Activated naive CD4-positive, alpha-beta T cell (primary cell): Measurements from ENCODE around the gene TNFRSF8.
"Not testable (repeated sequence)": the region's sequence is repeated elsewhere in the genome, so short reads cannot be mapped to it uniquely, and the experiment has no call there.

Source experiments
- DNase-seq, 4 experiments: peaks; one replicate each; lab custom pipeline; 2025; lab: John Stamatoyannopoulos, UW

Gene TNFRSF8

GRCh38 chr1:12038356-12039163 lies 24.5 kb upstream of the TNFRSF8 start:
- no peak for DNase-seq

GRCh38 chr1:12039164-12039525 lies 24.0 kb upstream of the TNFRSF8 start:
- DNase-seq, result no peak

- not testable (repeated sequence) for DNase-seq
Measured at GRCh38 chr1:12039824-12040456, 23.2 kb upstream of the TNFRSF8 start.

GRCh38 chr1:12040457-12041051 lies 22.5 kb upstream of the TNFRSF8 start:
- DNase-seq, result no peak

- not testable (repeated sequence) for DNase-seq
Measured at GRCh38 chr1:12044187-12044877, 18.8 kb upstream of the TNFRSF8 start.

- DNase-seq, result no peak
Measured at GRCh38 chr1:12046749-12047119, 16.4 kb upstream of the TNFRSF8 start.

GRCh38 chr1:12047120-12047876 lies 15.8 kb upstream of the TNFRSF8 start:
- no peak for DNase-seq

GRCh38 chr1:12048372-12048771 lies 14.7 kb upstream of the TNFRSF8 start:
- no peak for DNase-seq

- DNase-seq, result no peak
Measured at GRCh38 chr1:12049616-12050015, 13.5 kb upstream of the TNFRSF8 start.

GRCh38 chr1:12051361-12051760 lies 11.7 kb upstream of the TNFRSF8 start:
- DNase-seq, result no peak

- no peak for DNase-seq
Measured at GRCh38 chr1:12052008-12052573, 11.0 kb upstream of the TNFRSF8 start.

- no peak for DNase-seq
Measured at GRCh38 chr1:12052997-12053686, 10.0 kb upstream of the TNFRSF8 start.

- no peak for DNase-seq
Measured at GRCh38 chr1:12053752-12054548, 9.2 kb upstream of the TNFRSF8 start.

GRCh38 chr1:12055259-12055658 lies 7.8 kb upstream of the TNFRSF8 start:
- no peak for DNase-seq

- DNase-seq, result no peak
Measured at GRCh38 chr1:12056331-12056841, 6.7 kb upstream of the TNFRSF8 start.

- DNase-seq, result no peak
Measured at GRCh38 chr1:12057382-12057781, 5.7 kb upstream of the TNFRSF8 start.

- no peak for DNase-seq
Measured at GRCh38 chr1:12057940-12058687, 5.0 kb upstream of the TNFRSF8 start.

GRCh38 chr1:12059226-12059625 lies 3.9 kb upstream of the TNFRSF8 start:
- no peak for DNase-seq
